AG10803 (cell line): Measurements from ENCODE around the gene TTC28.

Experiments used
- DNase-seq: peaks from one replicate; pipeline ENCODE4 v3.0.0; 2010; ENCODE audit warnings: low read depth
- H3K4me3 ChIP-seq: 2 replicates; pipeline ENCODE4 v1.5.1; 2011; ENCODE audit warnings: mild to moderate bottlenecking, low read length, control low read depth
- TF ChIP-seq, protein P1 (sequence below): conservative IDR thresholded peaks from 2 replicates; pipeline ENCODE4 v1.5.1; 2011; ENCODE audit warnings: mild to moderate bottlenecking, low read length, control low read depth, inconsistent platforms

TTC28 gene

DNA sequence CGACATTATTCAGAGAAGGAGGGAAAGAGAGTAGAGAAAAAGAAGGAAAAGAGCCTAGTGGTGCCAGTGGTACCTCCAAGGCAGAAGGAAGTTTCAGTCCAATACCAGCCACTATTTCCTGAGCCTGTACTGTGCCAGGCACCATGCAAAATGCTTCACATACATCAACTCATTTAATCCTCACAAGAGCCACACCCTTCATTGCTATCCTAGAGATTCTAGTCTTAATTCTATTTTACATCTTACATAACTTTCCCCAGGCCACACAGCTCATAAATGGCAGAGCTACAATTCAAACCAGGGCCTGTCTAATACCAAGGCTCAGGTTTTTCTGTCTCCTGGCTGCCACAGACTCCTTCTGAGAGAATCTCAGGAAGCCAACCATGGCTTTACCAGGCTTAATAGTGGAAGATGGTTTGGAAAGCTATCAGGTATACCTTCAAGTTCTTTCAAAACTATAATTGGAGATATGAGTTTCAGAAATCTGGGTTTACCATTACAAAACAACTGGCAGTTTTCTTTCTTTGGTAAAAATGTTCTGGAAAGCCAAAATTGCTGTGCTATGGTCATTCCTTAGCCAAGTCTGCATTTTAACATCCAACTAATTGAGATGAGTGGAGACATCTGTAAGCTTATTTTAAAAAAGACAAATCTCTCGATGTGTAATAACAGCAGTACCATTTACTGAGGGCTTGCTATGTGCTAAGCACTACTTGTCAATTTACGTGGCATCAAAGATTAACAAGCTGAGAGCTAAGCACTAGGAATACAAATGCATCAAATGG, 535.5 kb downstream of the TTC28 start:
- TF ChIP-seq, protein P1, sequence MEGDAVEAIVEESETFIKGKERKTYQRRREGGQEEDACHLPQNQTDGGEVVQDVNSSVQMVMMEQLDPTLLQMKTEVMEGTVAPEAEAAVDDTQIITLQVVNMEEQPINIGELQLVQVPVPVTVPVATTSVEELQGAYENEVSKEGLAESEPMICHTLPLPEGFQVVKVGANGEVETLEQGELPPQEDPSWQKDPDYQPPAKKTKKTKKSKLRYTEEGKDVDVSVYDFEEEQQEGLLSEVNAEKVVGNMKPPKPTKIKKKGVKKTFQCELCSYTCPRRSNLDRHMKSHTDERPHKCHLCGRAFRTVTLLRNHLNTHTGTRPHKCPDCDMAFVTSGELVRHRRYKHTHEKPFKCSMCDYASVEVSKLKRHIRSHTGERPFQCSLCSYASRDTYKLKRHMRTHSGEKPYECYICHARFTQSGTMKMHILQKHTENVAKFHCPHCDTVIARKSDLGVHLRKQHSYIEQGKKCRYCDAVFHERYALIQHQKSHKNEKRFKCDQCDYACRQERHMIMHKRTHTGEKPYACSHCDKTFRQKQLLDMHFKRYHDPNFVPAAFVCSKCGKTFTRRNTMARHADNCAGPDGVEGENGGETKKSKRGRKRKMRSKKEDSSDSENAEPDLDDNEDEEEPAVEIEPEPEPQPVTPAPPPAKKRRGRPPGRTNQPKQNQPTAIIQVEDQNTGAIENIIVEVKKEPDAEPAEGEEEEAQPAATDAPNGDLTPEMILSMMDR: no peak
- H3K4me3 ChIP-seq: no peak overlapping the region
- peak; percentile 65 for DNase-seq

DNA sequence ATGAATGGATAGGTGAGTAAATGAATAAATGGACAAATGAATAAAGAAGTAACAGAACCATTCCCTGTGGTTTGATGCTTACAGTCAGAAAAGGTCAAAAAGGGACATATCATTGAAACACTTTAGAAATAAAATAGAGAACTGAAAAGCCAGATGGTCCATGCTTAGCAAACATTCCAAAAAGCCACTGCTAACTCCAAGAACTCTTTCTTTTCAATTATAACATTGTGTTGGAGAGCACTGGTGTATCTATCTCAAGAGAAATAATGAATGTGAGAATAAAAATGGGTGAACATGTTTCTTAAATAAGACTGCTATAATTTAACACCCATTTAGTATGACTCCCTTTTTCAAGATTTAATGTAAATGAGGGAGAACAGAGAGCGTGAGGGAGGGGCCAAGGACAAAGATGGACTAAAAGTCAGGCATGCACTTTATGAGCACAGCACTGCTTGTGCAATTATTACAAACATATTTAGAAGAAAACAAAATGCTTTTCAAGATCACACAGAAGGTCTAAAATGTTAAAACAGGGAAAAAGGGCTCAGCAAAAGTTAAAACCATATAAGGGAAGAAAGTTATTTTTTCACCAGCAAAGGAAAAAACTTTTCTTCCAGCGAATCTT, 536.3 kb downstream of the TTC28 start:
- H3K4me3 ChIP-seq: no peak overlapping the region
- TF ChIP-seq, protein P1: no peak
- peak; percentile 67 for DNase-seq

DNA sequence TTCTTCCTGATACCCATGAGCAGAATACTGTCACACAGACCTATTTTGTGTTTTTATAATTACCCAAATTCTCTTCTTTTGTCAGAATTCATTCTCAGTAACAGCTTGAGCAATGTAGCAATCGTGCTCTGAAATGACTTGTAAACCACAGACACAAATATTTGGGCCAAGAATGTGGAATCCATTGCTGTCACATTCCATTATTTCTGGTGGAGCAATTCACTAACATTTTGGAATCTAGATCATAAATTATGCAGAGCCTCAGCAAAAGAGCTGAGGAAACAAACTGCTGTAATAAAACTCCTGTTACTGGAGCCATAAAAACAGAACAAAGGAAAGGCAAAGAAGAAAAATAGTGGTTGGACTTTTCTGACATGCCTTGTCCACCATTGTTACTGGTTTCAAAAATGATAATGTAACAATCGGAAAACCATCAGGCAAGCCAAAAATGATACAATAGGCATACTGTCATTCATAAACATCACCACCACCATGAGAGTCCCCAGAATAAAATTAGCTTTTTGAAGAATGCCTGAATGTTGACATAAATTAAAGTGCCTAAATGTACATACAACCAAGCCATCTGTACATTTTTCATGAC, 537.2 kb downstream of the TTC28 start:
- TF ChIP-seq, protein P1: no peak
- H3K4me3 ChIP-seq: no peak overlapping the region
- peak; percentile 98 for DNase-seq

DNA sequence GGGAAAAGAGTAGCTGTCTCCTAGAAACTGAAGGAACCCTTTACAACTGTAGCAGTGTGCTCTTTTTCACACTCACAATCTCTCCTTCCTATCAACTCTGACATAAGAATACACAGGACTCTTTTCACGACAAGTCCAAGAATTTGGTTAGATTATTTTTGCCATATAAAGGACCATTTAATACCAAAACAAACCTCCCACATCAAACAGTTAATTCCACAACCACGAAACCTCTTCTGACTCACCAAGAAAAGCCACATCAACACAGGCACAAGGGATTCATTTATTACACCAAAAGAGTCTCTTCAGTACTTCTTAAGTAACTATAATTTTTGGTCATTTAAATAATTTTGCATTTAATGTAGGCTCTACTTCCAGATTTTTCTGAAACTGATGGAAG, 538.0 kb downstream of the TTC28 start:
- H3K4me3 ChIP-seq: no peak overlapping the region
- DNase-seq: peak; percentile 87
- TF ChIP-seq, protein P1: no peak

DNA sequence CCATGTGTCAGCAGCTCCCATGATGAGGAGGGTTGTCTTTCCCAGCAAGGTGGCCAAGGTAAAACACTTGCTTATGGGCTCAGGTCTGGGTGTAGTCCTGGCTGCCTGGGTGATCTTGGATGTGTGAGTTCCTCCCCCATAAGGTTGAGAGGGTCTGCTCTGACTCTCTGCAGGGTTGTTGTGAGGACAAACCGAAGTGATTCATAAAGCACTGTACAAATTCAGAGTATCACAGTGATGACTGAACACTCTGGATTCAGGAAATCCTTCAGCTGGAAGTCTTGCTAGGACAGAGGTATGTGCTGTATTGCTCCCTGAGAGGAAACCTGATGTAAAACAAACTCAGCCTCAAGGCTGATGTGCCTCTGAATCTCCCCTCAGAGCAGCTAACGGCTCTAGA, 539.7 kb downstream of the TTC28 start:
- DNase-seq: peak; percentile 88
- no peak overlapping the region for H3K4me3 ChIP-seq
- TF ChIP-seq, protein P1: no peak

DNA sequence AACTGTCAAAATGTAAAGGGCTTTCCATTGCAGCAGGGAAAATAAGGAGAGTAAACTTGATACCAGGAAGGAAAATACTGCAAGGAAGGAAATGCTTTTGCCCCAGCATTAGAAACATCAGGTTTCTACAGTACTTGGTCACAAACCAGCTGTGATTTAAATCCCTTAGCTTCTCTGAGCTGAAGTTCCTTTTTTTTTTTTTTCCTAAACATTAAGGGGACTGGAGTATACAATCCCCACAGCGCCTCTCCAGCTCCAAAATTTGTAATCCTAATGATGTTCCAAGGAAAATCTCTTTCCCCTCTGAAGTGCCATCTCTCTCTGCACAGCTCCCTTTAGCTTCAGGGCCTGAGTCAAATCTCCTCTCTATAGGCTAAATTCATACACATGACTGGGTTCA, 540.1 kb downstream of the TTC28 start:
- no peak overlapping the region for H3K4me3 ChIP-seq
- TF ChIP-seq, protein P1: no peak
- no peak for DNase-seq

DNA sequence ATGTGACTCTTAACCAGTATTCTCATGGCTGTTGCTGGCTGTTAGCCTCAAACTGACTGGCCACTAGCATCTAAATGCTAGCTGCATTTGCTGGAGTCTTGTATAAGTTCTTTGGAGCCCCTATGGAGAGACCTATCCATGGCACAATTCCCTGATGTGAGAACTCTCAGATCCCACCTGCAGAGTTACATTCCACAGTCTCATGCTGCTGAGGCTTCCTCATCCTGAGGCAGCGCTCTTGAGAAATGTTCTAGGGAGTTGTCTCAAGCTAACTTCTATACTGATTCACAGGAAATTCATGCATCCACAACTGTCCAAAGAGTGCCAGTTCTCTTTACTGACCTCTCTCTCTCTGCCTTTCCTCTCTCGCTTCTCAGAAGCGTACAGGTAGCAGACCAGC, 542.6 kb downstream of the TTC28 start:
- no peak overlapping the region for H3K4me3 ChIP-seq
- TF ChIP-seq, protein P1: no peak
- no peak for DNase-seq
